Glutamatergic neuron (in vitro differentiated cells): ENCODE results near the gene GALNT8. TPM values are rescaled to one million over a fixed set of nuclear protein-coding genes. Genes with fewer than 3 reads are reported as not detected.

Source experiments
- DNase-seq: peaks from one replicate; pipeline ENCODE4 v3.0.0; 2022
- H3K27ac Mint-ChIP-seq: one replicate; pipeline ENCODE4 v1.8.0; 2020; ENCODE audit warnings: mild to moderate bottlenecking, mixed read lengths, inconsistent platforms; ENCODE audit not compliant: unreplicated experiment
- H3K27me3 Mint-ChIP-seq: one replicate; pipeline ENCODE4 v1.8.0; 2020; ENCODE audit warnings: mild to moderate bottlenecking, moderate library complexity, mixed read lengths, inconsistent platforms; ENCODE audit not compliant: unreplicated experiment
- H3K36me3 Mint-ChIP-seq: one replicate; pipeline ENCODE4 v1.8.0; 2020; ENCODE audit warnings: mild to moderate bottlenecking, mixed read lengths, inconsistent platforms; ENCODE audit not compliant: unreplicated experiment
- H3K4me1 Mint-ChIP-seq: one replicate; pipeline ENCODE4 v1.8.0; 2020; ENCODE audit warnings: mild to moderate bottlenecking, low read depth, mixed read lengths, inconsistent platforms; ENCODE audit not compliant: unreplicated experiment
- H3K4me3 Mint-ChIP-seq: one replicate; pipeline ENCODE4 v1.8.0; 2020; ENCODE audit warnings: mild to moderate bottlenecking, mixed read lengths, inconsistent platforms; ENCODE audit not compliant: unreplicated experiment
- H3K9me3 Mint-ChIP-seq: one replicate; pipeline ENCODE4 v1.8.0; 2020; ENCODE audit warnings: mild to moderate bottlenecking, moderate library complexity, mixed read lengths, inconsistent platforms; ENCODE audit not compliant: unreplicated experiment
- CTCF ChIP-seq: fragments of 200-600 bp; sonication (generic); IDR thresholded peaks from one replicate; pipeline ENCODE4 v1.5.0; 2021; ENCODE audit not compliant: partially characterized antibody, unreplicated experiment
- total RNA-seq: library from RNA; stranded (reverse); fragmentation: NEBNext Ultra II Directional; extraction: Animal tissue kit (Norgen Biotek cat#: 25700); gene quantifications from one replicate; pipeline ENCODE4 v1.2.1, GENCODE V29; 2021; ENCODE audit not compliant: unreplicated experiment

The GALNT8 gene
- total RNA-seq, 1 donor from 2014 or later: 25.3 TPM

- no peak for TF ChIP-seq CTCF
- peaks cover 2% of the 10 kb centered on the region for H3K27me3 Mint-ChIP-seq
- no peaks in the 10 kb centered on the region for H3K9me3 Mint-ChIP-seq
- DNase-seq: no peak
- H3K27ac Mint-ChIP-seq: no peak overlapping the region
- H3K4me1 Mint-ChIP-seq: peaks cover 14% of the 10 kb centered on the region
- no peaks in the 10 kb centered on the region for H3K36me3 Mint-ChIP-seq
- no peak overlapping the region for H3K4me3 Mint-ChIP-seq
Measured at GRCh38 chr12:4820971-4821370, 100.8 kb downstream of the GALNT8 start.

Other genes starting within 250 kb of the GALNT8 start
- 5.5 TPM for gene RAD51AP1, start 181.5 kb upstream of the GALNT8 start, total RNA-seq
- gene DYRK4, start 158.2 kb upstream of the GALNT8 start, total RNA-seq: 6.7 TPM
- gene AKAP3, start 71.3 kb upstream of the GALNT8 start, total RNA-seq: 3.3 TPM
- 130 TPM for gene NDUFA9, start 71.3 kb upstream of the GALNT8 start, total RNA-seq
- gene KCNA1, start 189.5 kb downstream of the GALNT8 start, total RNA-seq: 0.05 TPM